H1 (cell line): ENCODE data around the gene CEBPG. TPM values are rescaled to one million over a fixed set of nuclear protein-coding genes. Genes with fewer than 3 reads are reported as not detected.

Experiments
- CTCF ChIA-PET: fragments of 300-600 bp; sonication (Branson Sonifier 250); formaldehyde crosslinking; loops from one replicate; lab custom pipeline; 2021; ENCODE audit not compliant: partially characterized antibody; lab: Charles Lee
- POLR2A ChIA-PET: fragments of 300-600 bp; sonication (Branson Sonifier 250); formaldehyde crosslinking; loops from one replicate; lab custom pipeline; 2021; ENCODE audit warnings: inconsistent platforms; ENCODE audit not compliant: partially characterized antibody; lab: Charles Lee
- DNase-seq, 2 experiments: peaks; one replicate each; pipeline versions ENCODE4 v3.0.0 to v3.0.0-alpha.2; 2010 to 2022; ENCODE audit warnings: low spot score in 2 of 2, low read depth in 1 of 2, mixed read lengths in 1 of 2
- FAIRE-seq: peaks from 2 replicates; lab custom pipeline; 2011; peaks lifted over from hg19 to GRCh38; lab: Jason Lieb, UNC
- H2AFZ ChIP-seq: 2 replicates; pipeline ENCODE4 v1.8.1; 2012; ENCODE audit warnings: low read length, inconsistent platforms
- H2AK5ac ChIP-seq: 2 replicates; pipeline ENCODE4 v1.6.1; 2013; ENCODE audit warnings: low read depth, low read length
- H2BK120ac ChIP-seq: replicated peaks from 2 replicates; pipeline ENCODE3; 2013; ENCODE audit warnings: low read depth, low read length, inconsistent platforms
- H2BK12ac ChIP-seq: 2 replicates; pipeline ENCODE4 v1.6.1; 2013; ENCODE audit warnings: low read depth, low read length
- H2BK15ac ChIP-seq: 2 replicates; pipeline ENCODE4 v1.6.1; 2013; ENCODE audit warnings: low read length
- H2BK20ac ChIP-seq: 2 replicates; pipeline ENCODE4 v1.6.1; 2013; ENCODE audit warnings: low read length
- H2BK5ac ChIP-seq: 2 replicates; pipeline ENCODE4 v1.6.1; 2013; ENCODE audit warnings: low read depth, low read length
- H3K14ac ChIP-seq: 2 replicates; pipeline ENCODE4 v1.6.1; 2013; ENCODE audit warnings: inconsistent platforms; ENCODE audit not compliant: insufficient read length
- H3K18ac ChIP-seq: 2 replicates; pipeline ENCODE4 v1.6.1; 2013; ENCODE audit warnings: low read length; ENCODE audit errors: extremely low read depth
- H3K23ac ChIP-seq: 2 replicates; pipeline ENCODE4 v1.6.1; 2013; ENCODE audit warnings: inconsistent platforms; ENCODE audit not compliant: insufficient read length
- H3K23me2 ChIP-seq: 2 replicates; pipeline ENCODE4 v1.6.1; 2013; ENCODE audit warnings: low read depth, low read length
- H3K27ac ChIP-seq: 2 replicates; pipeline ENCODE4 v1.6.1; 2011; ENCODE audit warnings: low read depth, low read length, inconsistent platforms
- H3K27me3 ChIP-seq, 4 experiments: replicated peaks in 1 of 4; 1 replicate in 1 of 4; 2 replicates in 3 of 4; pipeline versions ENCODE4 v1.6.1 to v1.8.1; 2011 to 2013; ENCODE audit warnings: low read length in 3 of 4, mild to moderate bottlenecking in 3 of 4, inconsistent platforms in 2 of 4, mixed read lengths in 2 of 4, moderate library complexity in 1 of 4; ENCODE audit not compliant: control insufficient read depth in 3 of 4, insufficient read depth in 3 of 4; ENCODE audit errors: extremely low read depth in 1 of 4
- H3K36me3 ChIP-seq, 4 experiments: 2 replicates each; pipeline versions ENCODE4 v1.6.1 to v1.8.1; 2011 to 2013; ENCODE audit warnings: mild to moderate bottlenecking in 4 of 4, low read length in 3 of 4, moderate library complexity in 2 of 4, control low read depth in 1 of 4, inconsistent platforms in 1 of 4; ENCODE audit not compliant: insufficient read depth in 4 of 4, control insufficient read depth in 2 of 4
- H3K4ac ChIP-seq: replicated peaks from 2 replicates; pipeline ENCODE3; 2013; ENCODE audit warnings: low read length, low read depth, mixed read lengths, inconsistent platforms; ENCODE audit not compliant: insufficient read length
- H3K4me1 ChIP-seq, 4 experiments: replicated peaks in 1 of 4; 1 replicate in 1 of 4; 2 replicates in 3 of 4; pipeline versions ENCODE4 v1.6.1 to v1.8.1; 2011 to 2013; ENCODE audit warnings: low read length in 3 of 4, inconsistent platforms in 2 of 4, mixed read lengths in 1 of 4; ENCODE audit not compliant: insufficient read depth in 4 of 4, control insufficient read depth in 3 of 4
- H3K4me2 ChIP-seq, 2 experiments: 2 replicates each; pipeline versions ENCODE4 v1.6.1 to v1.8.1; 2011 to 2013; ENCODE audit warnings: low read depth in 2 of 2, low read length in 2 of 2, control low read depth in 1 of 2, inconsistent platforms in 1 of 2, mild to moderate bottlenecking in 1 of 2; ENCODE audit not compliant: insufficient read depth in 1 of 2
- H3K4me3 ChIP-seq, 4 experiments: fragments of 200-600, 300-600 bp in 1 of 4; sonication (generic), shearing (Covaris generic), sonication (Bioruptor Twin) in 1 of 4; 2 replicates each; pipeline versions ENCODE4 v1.5.1 to v1.8.1; 2011 to 2016; ENCODE audit warnings: low read length in 4 of 4, low read depth in 3 of 4, control low read depth in 2 of 4, inconsistent platforms in 2 of 4, mild to moderate bottlenecking in 2 of 4, mixed read lengths in 1 of 4, moderate library complexity in 1 of 4; ENCODE audit not compliant: insufficient read depth in 2 of 4; ENCODE audit errors: extremely low read depth in 1 of 4
- H3K56ac ChIP-seq: replicated peaks from 2 replicates; pipeline ENCODE3; 2013; ENCODE audit warnings: low read depth, mild to moderate bottlenecking, mixed read lengths, low read length, inconsistent platforms; ENCODE audit not compliant: insufficient read length
- H3K79me1 ChIP-seq: 2 replicates; pipeline ENCODE4 v1.6.1; 2013; ENCODE audit warnings: low read depth, low read length, control low read depth
- H3K79me2 ChIP-seq, 2 experiments: 2 replicates each; pipeline versions ENCODE4 v1.6.1 to v1.8.1; 2012 to 2013; ENCODE audit warnings: low read length in 2 of 2, mild to moderate bottlenecking in 2 of 2, inconsistent platforms in 1 of 2; ENCODE audit not compliant: insufficient read depth in 2 of 2, control insufficient read depth in 1 of 2
- H3K9ac ChIP-seq, 4 experiments: replicated peaks in 1 of 4; 1 replicate in 1 of 4; 2 replicates in 3 of 4; pipeline versions ENCODE4 v1.6.1 to v1.8.1; 2011 to 2013; ENCODE audit warnings: low read depth in 3 of 4, low read length in 3 of 4, control low read depth in 2 of 4, mild to moderate bottlenecking in 2 of 4, moderate library complexity in 2 of 4, inconsistent platforms in 1 of 4; ENCODE audit errors: extremely low read depth in 1 of 4
- H3K9me3 ChIP-seq, 2 experiments: 2 replicates each; pipeline versions ENCODE4 v1.6.1 to v1.8.1; 2012 to 2013; ENCODE audit warnings: mild to moderate bottlenecking in 2 of 2, moderate library complexity in 2 of 2, control low read depth in 1 of 2, inconsistent platforms in 1 of 2, low read depth in 1 of 2, low read length in 1 of 2, mixed read lengths in 1 of 2; ENCODE audit not compliant: insufficient read depth in 2 of 2
- H4K20me1 ChIP-seq, 2 experiments: replicated peaks in 1 of 2; 2 replicates each; pipeline versions ENCODE3 to v1.8.1; 2011 to 2013; ENCODE audit warnings: inconsistent platforms in 2 of 2, low read length in 2 of 2, mild to moderate bottlenecking in 1 of 2; ENCODE audit not compliant: insufficient read depth in 2 of 2, control insufficient read depth in 1 of 2
- H4K5ac ChIP-seq: 2 replicates; pipeline ENCODE4 v1.6.1; 2013; ENCODE audit warnings: low read length, low read depth, mixed read lengths, inconsistent platforms; ENCODE audit not compliant: insufficient read length
- H4K8ac ChIP-seq: 2 replicates; pipeline ENCODE4 v1.8.0; 2013; ENCODE audit warnings: mild to moderate bottlenecking, moderate library complexity, low read length, inconsistent platforms; ENCODE audit not compliant: insufficient read depth; ENCODE audit errors: extremely low read depth
- H4K91ac ChIP-seq: replicated peaks from 2 replicates; pipeline ENCODE3; 2013; ENCODE audit warnings: low read length, mixed read lengths, inconsistent platforms; ENCODE audit not compliant: insufficient read length
- EP300 ChIP-seq, 2 experiments: IDR thresholded peaks; 1 replicate in 1 of 2; 2 replicates in 1 of 2; pipeline ENCODE4 v1.6.1; 2011 to 2012; ENCODE audit warnings: low read depth in 2 of 2, low read length in 2 of 2, mild to moderate bottlenecking in 2 of 2, borderline replicate concordance in 1 of 2, inconsistent platforms in 1 of 2, moderate library complexity in 1 of 2
- KDM1A ChIP-seq: fragments of 200-600, 300-600 bp; sonication (generic); IDR thresholded peaks from 2 replicates; pipeline ENCODE4 v1.7.1; 2016; ENCODE audit warnings: mild to moderate bottlenecking, low read length, borderline replicate concordance
- SAP30 ChIP-seq: fragments of 300-600 bp; sonication (generic); IDR thresholded peaks from 2 replicates; pipeline ENCODE4 v1.7.1; 2012; ENCODE audit warnings: low read length, moderate library complexity, mild to moderate bottlenecking, inconsistent platforms; ENCODE audit not compliant: insufficient read depth, insufficient replicate concordance
- WGBS, 2 experiments: shearing (Covaris generic) in 1 of 2; methylation state at CpG; one replicate each; pipeline versions ENCODE4 v1.1.6 to v1.1.7; 2013 to 2015; ENCODE audit warnings: low lambda C conversion rate in 2 of 2, mixed read lengths in 2 of 2, inconsistent platforms in 1 of 2, low coverage in 1 of 2, missing lambda C conversion rate in 1 of 2; ENCODE audit not compliant: insufficient replicate concordance in 2 of 2, insufficient coverage in 1 of 2, insufficient read length in 1 of 2; ENCODE audit errors: extremely low coverage in 1 of 2, missing lambda C conversion rate in 1 of 2; 5-methylcytosine and 5-hydroxymethylcytosine counted together
- polyA plus RNA-seq, 7 experiments: library from polyadenylated mRNA; depleted of rRNA in 3 of 7; stranded (reverse) in 5 of 7; unstranded in 2 of 7; fragments of >200 nt in 5 of 7; fragments of 200-250 nt in 2 of 7; gene quantifications; 1 replicate in 5 of 7; 2 replicates in 1 of 7; 4 replicates in 1 of 7; pipeline versions ENCODE4 v1.2.1 to v1.2.3, GENCODE V29; 2011 to 2013; ENCODE audit warnings: missing spikeins in 2 of 7, mixed read lengths in 2 of 7
- total RNA-seq: library from RNA; stranded (reverse); fragmentation: NEBNext Ultra II Directional; extraction: Animal tissue kit (Norgen Biotek cat#: 25700); gene quantifications from 2 replicates; pipeline ENCODE4 v1.2.1, GENCODE V29; 2021

CEBPG gene
- total and polyA plus RNA-seq, 2 of the 8 experiments (the other 6 are each of a cell fraction or from before 2014, with no cell fraction given), result 12.3 to 35.4 TPM

GRCh38 chr19:33388725-33389420 lies 15.4 kb downstream of the CEBPG start:
- no peak overlapping the region for H2AFZ ChIP-seq
- H2BK20ac ChIP-seq, result no peak overlapping the region
- DNase-seq, result peak in 1 of 2 experiments; percentile 45
- peaks cover 0 to 18% of the 10 kb centered on the region in 2 experiments; a peak in 2 of 4 replicates for H3K79me2 ChIP-seq
- no peaks in the 10 kb centered on the region for H3K9me3 ChIP-seq
- H3K27ac ChIP-seq, result no peak overlapping the region
- WGBS, 2 experiments, result 91% methylated on average over 26 of the region's 28 CpGs; no CpG with 5 or more reads in 1 of the 2 experiments
- H3K9ac ChIP-seq, result no peak overlapping the region
- H3K4me3 ChIP-seq, result no peak overlapping the region
- no peak overlapping the region for H2BK120ac ChIP-seq
- H3K79me1 ChIP-seq, result peaks cover 9% of the 10 kb centered on the region
- no peaks in the 10 kb centered on the region for H3K23me2 ChIP-seq
- H3K56ac ChIP-seq, result no peak overlapping the region
- H4K20me1 ChIP-seq, result peaks cover 6 to 18% of the 10 kb centered on the region in 2 experiments
- H3K14ac ChIP-seq, result no peak overlapping the region
- ChIA-PET POLR2A (interaction anchor here (1.1 to 10.4 kb wide), 5 partner anchors 7 to 16 kb away, joined by 3 to 87 read pairs (median 7); partner anchors contain the start of gene CEBPG), CTCF (interaction anchor here (0.8 to 1.9 kb wide), 13 partner anchors 9 to 378 kb away, joined by 3 to 19 read pairs (median 3); partner anchors contain the start of gene CEBPG)
- FAIRE-seq, result no peak
- no peak overlapping the region for H4K91ac ChIP-seq
- H3K23ac ChIP-seq, result no peak overlapping the region
- H2BK15ac ChIP-seq, result no peak overlapping the region
- peak overlapping the region; percentile 28 for H4K8ac ChIP-seq
- H2AK5ac ChIP-seq, result no peak overlapping the region
- no peaks in the 10 kb centered on the region for H3K27me3 ChIP-seq
- H2BK12ac ChIP-seq, result no peak overlapping the region
- no peak overlapping the region for H3K4me2 ChIP-seq
- H3K36me3 ChIP-seq, result peaks cover 0 to 3% (median 0%) of the 10 kb centered on the region in 4 experiments; a peak in 1 of 8 replicates
- peaks cover 0 to 3% (median 1%) of the 10 kb centered on the region in 4 experiments; a peak in 2 of 7 replicates for H3K4me1 ChIP-seq
- no peak overlapping the region for H2BK5ac ChIP-seq
- no peak overlapping the region for H4K5ac ChIP-seq
- TF ChIP-seq SAP30, result no peak
- TF ChIP-seq KDM1A, result no peak
- TF ChIP-seq EP300 (IDR thresholded peaks at IDR 0.05; ENCODE audit: borderline replicate concordance in 1 of 2, low read depth in 2 of 2, low read length in 2 of 2), result no peak
- H3K18ac ChIP-seq, result no peak overlapping the region
- no peak overlapping the region for H3K4ac ChIP-seq
